K562 (cell line): ENCODE results near the gene C19orf44. TPM values are rescaled to one million over a fixed set of nuclear protein-coding genes. Genes with fewer than 3 reads are reported as not detected.
A peak's percentile ranks its signal among the peaks of the same experiment; 100 is the strongest.

Experiments
- ATAC-seq: fragments of 200-7000 bp; cut with Tn5 transposase; 3 replicates; pipeline ENCODE4 v1.9.1; 2020; ENCODE audit warnings: moderate library complexity
- BruUV-seq: library from RNA; stranded (reverse); fragments of 400-500 nt; replicated peaks from 2 replicates; lab custom pipeline; 2021; lab: Mats Ljungman, UMichigan
- CTCF ChIA-PET: fragments of 300-600 bp; formaldehyde crosslinking; extraction: SDS; loops from one replicate; lab custom pipeline; 2021; ENCODE audit warnings: low intra/inter-chr PET ratio; lab: Yijun Ruan, JAX
- POLR2A ChIA-PET: fragments of 300-600, 350-650 bp; sonication (Branson Sonifier 250); formaldehyde crosslinking; extraction: SDS; loops from one replicate; lab custom pipeline; 2021; ENCODE audit warnings: antibody characterized with exemption, inconsistent platforms; lab: Yijun Ruan, JAX
- DNase-seq, 4 experiments: peaks; one replicate each; pipeline versions ENCODE4 v3.0.0 to v3.0.0-alpha.2; 2011 to 2018; ENCODE audit warnings: low spot score in 3 of 4, mixed read lengths in 3 of 4; ENCODE audit errors: extremely low read depth in 1 of 4
- FAIRE-seq: peaks from 2 replicates; lab custom pipeline; 2011; peaks lifted over from hg19 to GRCh38; lab: Jason Lieb, UNC
- H2AFZ ChIP-seq: 2 replicates; pipeline ENCODE4 v1.6.0; 2011; ENCODE audit warnings: low read depth, low read length, control low read depth, inconsistent platforms
- H3K27ac ChIP-seq: fragments of 200-600 bp; 3 replicates; pipeline ENCODE4 v1.8.0; 2011; ENCODE audit warnings: low read depth, mild to moderate bottlenecking, control low read depth, inconsistent platforms, low read length, moderate library complexity, mixed read lengths; ENCODE audit errors: extremely low read depth
- H3K27me3 ChIP-seq, 2 experiments: fragments of 300-600 bp in 1 of 2; 2 replicates in 1 of 2; 3 replicates in 1 of 2; pipeline versions ENCODE4 v1.6.0 to v1.8.0; 2011; ENCODE audit warnings: inconsistent platforms in 2 of 2, low read length in 2 of 2, mild to moderate bottlenecking in 1 of 2, mixed read lengths in 1 of 2, moderate library complexity in 1 of 2; ENCODE audit not compliant: control insufficient read depth in 2 of 2, insufficient read depth in 2 of 2
- H3K36me3 ChIP-seq: fragments of 300-600 bp; 3 replicates; pipeline ENCODE4 v1.8.0; 2011; ENCODE audit warnings: mild to moderate bottlenecking, low read length, inconsistent platforms; ENCODE audit not compliant: control insufficient read depth, insufficient read depth
- H3K4me1 ChIP-seq, 2 experiments: fragments of 200-600 bp in 1 of 2; replicated peaks in 1 of 2; 2 replicates in 1 of 2; 3 replicates in 1 of 2; pipeline versions ENCODE4 v1.5.1 to v1.8.0; 2011; ENCODE audit warnings: inconsistent platforms in 2 of 2, low read length in 2 of 2, mild to moderate bottlenecking in 1 of 2, mixed read lengths in 1 of 2, moderate library complexity in 1 of 2; ENCODE audit not compliant: control insufficient read depth in 2 of 2, insufficient read depth in 2 of 2
- H3K4me2 ChIP-seq: 2 replicates; pipeline ENCODE4 v1.6.1; 2011; ENCODE audit warnings: low read length, control low read depth, inconsistent platforms, mixed read lengths; ENCODE audit not compliant: insufficient read depth
- H3K4me3 ChIP-seq: fragments of 200-600 bp; sonication (generic), shearing (Covaris generic); 2 replicates; pipeline ENCODE4 v1.5.1; 2016; ENCODE audit warnings: control low read depth, inconsistent platforms
- H3K79me2 ChIP-seq: fragments of 200-600 bp; 3 replicates; pipeline ENCODE4 v1.8.0; 2011; ENCODE audit warnings: low read length, inconsistent platforms; ENCODE audit not compliant: control insufficient read depth, insufficient read depth
- H3K9ac ChIP-seq, 2 experiments: 2 replicates each; pipeline versions ENCODE4 v1.6.0 to v1.6.1; 2011; ENCODE audit warnings: low read depth in 2 of 2, low read length in 2 of 2, control low read depth in 1 of 2, inconsistent platforms in 1 of 2, mild to moderate bottlenecking in 1 of 2, mixed read lengths in 1 of 2; ENCODE audit not compliant: insufficient read depth in 1 of 2
- H3K9me1 ChIP-seq: one replicate; pipeline ENCODE4 v1.6.0; 2011; ENCODE audit warnings: inconsistent platforms, mild to moderate bottlenecking, low read length, moderate library complexity; ENCODE audit not compliant: control insufficient read depth, insufficient read depth
- H3K9me3 ChIP-seq: replicated peaks from 2 replicates; pipeline ENCODE4 v1.5.1; 2011; ENCODE audit warnings: low read depth, low read length, inconsistent platforms; ENCODE audit not compliant: control insufficient read depth, insufficient read depth
- H4K20me1 ChIP-seq: replicated peaks from 2 replicates; pipeline ENCODE4 v1.6.1; 2011; ENCODE audit warnings: low read length, inconsistent platforms, mixed read lengths; ENCODE audit not compliant: control insufficient read depth, insufficient read depth
- BRD9 ChIP-seq: fragments of 450-650 bp; IDR thresholded peaks from 2 replicates; pipeline ENCODE4 v1.6.1; 2018; ENCODE audit warnings: low read depth; ENCODE audit not compliant: partially characterized antibody
- DIDO1 ChIP-seq: fragments of 450-650 bp; IDR thresholded peaks from 2 replicates; pipeline ENCODE4 v1.6.1; 2016; ENCODE audit warnings: low read depth, missing biosample characterization, missing genetic modification characterization
- ETS1 ChIP-seq: conservative IDR thresholded peaks from 2 replicates; pipeline ENCODE4 v1.6.1; 2011; ENCODE audit warnings: low read depth, mild to moderate bottlenecking, low read length; ENCODE audit not compliant: control insufficient read depth
- HMG20B ChIP-seq: fragments of 250-450 bp; sonication (Bioruptor Pico); IDR thresholded peaks from 2 replicates; pipeline ENCODE4 v1.5.0; 2021; ENCODE audit warnings: mild to moderate bottlenecking
- HNRNPK ChIP-seq: fragments of 200-400 bp; formaldehyde crosslinking; IDR thresholded peaks from one replicate; pipeline ENCODE4 v1.6.1; 2018; ENCODE audit warnings: mild to moderate bottlenecking, low read depth, low read length; ENCODE audit not compliant: poor library complexity, severe bottlenecking
- SMAD2 ChIP-seq: fragments of 150-350 bp; IDR thresholded peaks from 2 replicates; pipeline ENCODE4 v1.6.1; 2014; ENCODE audit warnings: low read depth, mild to moderate bottlenecking, low read length
- TCFL5 ChIP-seq: fragments of 250-450 bp; sonication (Bioruptor Pico); conservative IDR thresholded peaks from 2 replicates; pipeline ENCODE4 v1.6.1; 2021; ENCODE audit warnings: mild to moderate bottlenecking, moderate library complexity, matching md5 sums
- ZBTB1 ChIP-seq: sonication (generic); formaldehyde crosslinking; IDR thresholded peaks from 2 replicates; pipeline ENCODE4 v1.8.1; 2023; ENCODE audit warnings: missing genetic modification reagents, low read depth, mild to moderate bottlenecking, borderline replicate concordance
- ZKSCAN3 ChIP-seq: fragments of 250-450 bp; sonication (Bioruptor Pico); IDR thresholded peaks from 2 replicates; pipeline ENCODE4 v1.4.0; 2020
- ZNF121 ChIP-seq: sonication (generic); formaldehyde crosslinking; conservative IDR thresholded peaks from 2 replicates; pipeline ENCODE4 v1.8.0; 2022; ENCODE audit warnings: missing genetic modification reagents
- ZNF696 ChIP-seq: fragments of 250-450 bp; sonication (Bioruptor Pico); conservative IDR thresholded peaks from 2 replicates; pipeline ENCODE4 v1.4.0; 2020; ENCODE audit warnings: mild to moderate bottlenecking, moderate library complexity
- ZNF766 ChIP-seq: fragments of 200-800 bp; sonication (Bioruptor generic); conservative IDR thresholded peaks from 2 replicates; pipeline ENCODE4 v1.6.1; 2016; ENCODE audit warnings: missing genetic modification characterization, missing compliant biosample characterization
- WGBS: fragments of 100-300 bp; shearing (Covaris generic); methylation state at CpG from one replicate; pipeline ENCODE4 v1.1.6; 2016; ENCODE audit warnings: low coverage, mixed read lengths; ENCODE audit not compliant: insufficient coverage; ENCODE audit errors: missing lambda C conversion rate; 5-methylcytosine and 5-hydroxymethylcytosine counted together
- in situ Hi-C: fragments of 300-500 bp; cut with MboI; formaldehyde crosslinking; loops from 4 replicates; pipeline ENCODE4 v1.15.0; 2018; ENCODE audit warnings: inconsistent platforms, mixed read lengths
- intact Hi-C: fragments of 100-400 bp; cut with micrococcal nuclease; formaldehyde crosslinking; loops from 2 replicates; pipeline ENCODE4 v1.14.2; 2022
- polyA plus RNA-seq, 8 experiments: library from polyadenylated mRNA; depleted of rRNA in 4 of 8; stranded (reverse) in 5 of 8; unstranded in 3 of 8; fragments of >200 nt; fragmentation: Nextera tagmentation in 2 of 8; fragmentation: Illumina TruSeq in 1 of 8; extraction: Ambion mirVana in 2 of 8; extraction: Trizol in 1 of 8; gene quantifications; 2 replicates each; pipeline versions ENCODE4 v1.2.1 to v1.2.3, GENCODE V29; 2011 to 2014; ENCODE audit warnings: inconsistent platforms in 1 of 8, missing spikeins in 1 of 8
- total RNA-seq, 7 experiments: library from RNA; depleted of rRNA in 6 of 7; stranded (reverse); fragments of >200 nt in 6 of 7; fragmentation: Illumina TruSeq in 2 of 7; extraction: Trizol in 2 of 7; gene quantifications; 2 replicates each; pipeline versions ENCODE4 v1.2.1 to v1.2.3, GENCODE V29; 2011 to 2021; ENCODE audit warnings: low replicate concordance in 1 of 7

Gene C19orf44
- total and polyA plus RNA-seq, 9 of the 15 experiments (the other 6 are each of a cell fraction or from before 2014, with no cell fraction given): 0.41 to 7.7 (median 3.5) TPM

GRCh38 chr19:16506961-16507360, 10.8 kb downstream of the C19orf44 start:
- POLR2A ChIA-PET: interaction anchor here (1.2 kb wide), 1 partner anchor 11 kb away, joined by 3 read pairs; the partner anchor contains the start of gene CALR3
- no TSS peak for BruUV-seq

GRCh38 chr19:16508546-16508945, 12.4 kb downstream of the C19orf44 start:
- BruUV-seq: no TSS peak
- Histone ChIP-seq H3K9me3 (no peaks in the 10 kb centered on the region), H3K36me3 (peaks cover 34% of the 10 kb centered on the region; the same call in 2 of the 3 replicates), H3K4me3 (no peak overlapping the region), H4K20me1 (no peaks in the 10 kb centered on the region), H2AFZ (no peak overlapping the region), H3K4me2 (no peak overlapping the region), H3K4me1 (no peaks in the 10 kb centered on the region; a peak in 1 of 5 replicates), H3K79me2 (no peaks in the 10 kb centered on the region), H3K9ac (no peak overlapping the region), H3K27ac (no peak overlapping the region), H3K27me3 (no peaks in the 10 kb centered on the region), H3K9me1 (no peaks in the 10 kb centered on the region)
- ATAC-seq (no peak), FAIRE-seq (no peak), DNase-seq (no peak)
- 85% methylated on average over 5 of the region's 5 CpGs for WGBS
- intact Hi-C loops: no loop called here
- ChIA-PET CTCF (no interaction called here), POLR2A (no interaction called here)
- TF ChIP-seq ZBTB1 (CRISPR knock-in tag) (no peak), HNRNPK (no peak), ZKSCAN3 (CRISPR knock-in tag) (no peak), SMAD2 (no peak), DIDO1 (tag) (no peak), TCFL5 (CRISPR knock-in tag) (no peak), BRD9 (no peak), HMG20B (CRISPR knock-in tag) (no peak), ETS1 (no peak), ZNF766 (no peak)
- in situ Hi-C loops: no loop called here

More at GRCh38 chr19:16506961-16507360, 10.8 kb downstream of the C19orf44 start:
- no peak overlapping the region for H3K27ac ChIP-seq
- DNase-seq (peak in 2 of 4 experiments; percentile 7 to 12), FAIRE-seq (no peak), ATAC-seq (no peak)
- H4K20me1 ChIP-seq: no peaks in the 10 kb centered on the region
- in situ Hi-C loops: no loop called here
- H3K9me3 ChIP-seq: no peaks in the 10 kb centered on the region
- H3K4me3 ChIP-seq: no peak overlapping the region
- TF ChIP-seq ZNF121 (0 out of 2 replicates have a peak, but pooled peaks have one; percentile 5), ZNF696 (CRISPR knock-in tag) (no peak)
- TF ChIP-seq, all 486 proteins: peak for 1
- no peak overlapping the region for H3K4me2 ChIP-seq
- H3K79me2 ChIP-seq: no peaks in the 10 kb centered on the region
- H2AFZ ChIP-seq: no peak overlapping the region
- intact Hi-C loops: no loop called here
- no peaks in the 10 kb centered on the region for H3K9me1 ChIP-seq
- no peak overlapping the region for H3K9ac ChIP-seq
- no peaks in the 10 kb centered on the region; a peak in 1 of 5 replicates for H3K4me1 ChIP-seq
- CTCF ChIA-PET: no interaction called here
- 93% methylated on average over 6 of the region's 6 CpGs for WGBS
- H3K27me3 ChIP-seq: no peaks in the 10 kb centered on the region
- peaks cover 33% of the 10 kb centered on the region; the same call in 2 of the 3 replicates for H3K36me3 ChIP-seq
